IPS-11a (cell line): Measurements from ENCODE around the gene BPIFB3.
"Not testable (repeated sequence)": the region's sequence is repeated elsewhere in the genome, so short reads cannot be mapped to it uniquely, and the experiment has no call there.

Experiments
- H3K4me3 ChIP-seq: one replicate; pipeline ENCODE4 v1.5.1; 2013; ENCODE audit warnings: low read depth, low read length, control low read depth

The BPIFB3 gene

DNA sequence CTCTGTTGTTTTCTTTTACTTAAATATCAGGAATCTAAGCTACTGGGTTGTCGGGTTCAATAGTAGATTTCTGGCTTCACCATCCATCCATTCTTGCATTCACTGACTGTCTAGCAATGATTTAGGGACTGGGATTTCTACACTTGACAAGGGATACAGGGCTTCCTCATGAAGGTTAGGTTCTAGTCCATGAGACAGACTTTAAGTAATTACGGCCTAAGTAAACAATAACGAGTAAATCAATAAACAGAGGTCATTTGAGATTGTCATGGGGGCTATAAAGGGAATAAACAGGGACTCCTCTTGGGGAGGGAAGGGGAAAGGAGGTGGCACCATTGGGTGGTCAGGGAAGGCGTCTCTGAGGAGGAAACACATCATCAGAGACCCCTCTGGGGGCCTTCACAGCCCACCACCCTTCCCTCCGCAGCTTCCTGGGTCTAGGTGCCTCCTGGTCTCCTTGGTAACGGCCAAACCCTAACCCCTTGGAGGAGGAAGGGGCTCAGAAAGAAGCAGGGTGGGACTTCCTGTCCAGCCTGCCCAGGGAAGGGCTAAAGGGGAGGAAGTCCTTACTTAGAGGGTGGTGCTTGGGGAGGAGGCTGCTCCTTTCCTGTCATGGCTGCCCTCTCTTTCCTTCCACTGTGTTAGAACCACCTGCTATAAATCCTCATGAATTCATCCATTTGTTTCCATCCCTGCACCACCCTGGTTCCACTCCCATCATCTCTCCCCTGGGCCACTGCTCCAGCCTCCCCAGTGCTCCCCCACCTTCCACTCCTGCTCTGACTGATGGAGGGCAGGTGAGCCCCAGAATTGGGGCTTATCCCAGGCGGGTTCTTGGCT, 59.1 kb downstream of the BPIFB3 start:
- H3K4me3 ChIP-seq: no peak overlapping the region

DNA sequence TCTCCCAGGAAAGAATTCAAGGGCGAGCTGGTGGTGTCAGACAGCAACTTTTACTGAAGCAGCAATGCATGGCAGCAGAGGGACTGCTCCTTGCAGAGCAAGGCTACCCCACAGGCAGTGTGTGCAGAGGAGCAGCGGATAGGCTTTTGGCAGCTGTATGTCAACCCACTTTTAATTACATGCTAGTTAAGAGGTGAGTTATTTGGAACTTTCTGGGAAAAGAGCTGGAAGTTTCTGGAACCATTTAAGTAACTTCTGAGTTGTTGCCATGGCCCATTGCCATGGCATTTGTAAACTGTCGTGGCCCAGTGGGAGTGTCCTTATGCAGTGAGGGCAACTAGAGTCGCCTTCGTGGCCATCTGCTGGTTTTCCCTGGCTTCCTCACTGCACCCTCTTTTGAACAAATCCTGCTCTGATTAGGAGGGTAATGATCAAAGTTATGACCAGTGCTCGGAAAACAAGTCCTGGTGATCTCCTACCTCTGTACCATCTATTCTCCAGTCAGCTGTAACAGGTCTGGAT, 59.7 kb downstream of the BPIFB3 start:
- no peak overlapping the region for H3K4me3 ChIP-seq

DNA sequence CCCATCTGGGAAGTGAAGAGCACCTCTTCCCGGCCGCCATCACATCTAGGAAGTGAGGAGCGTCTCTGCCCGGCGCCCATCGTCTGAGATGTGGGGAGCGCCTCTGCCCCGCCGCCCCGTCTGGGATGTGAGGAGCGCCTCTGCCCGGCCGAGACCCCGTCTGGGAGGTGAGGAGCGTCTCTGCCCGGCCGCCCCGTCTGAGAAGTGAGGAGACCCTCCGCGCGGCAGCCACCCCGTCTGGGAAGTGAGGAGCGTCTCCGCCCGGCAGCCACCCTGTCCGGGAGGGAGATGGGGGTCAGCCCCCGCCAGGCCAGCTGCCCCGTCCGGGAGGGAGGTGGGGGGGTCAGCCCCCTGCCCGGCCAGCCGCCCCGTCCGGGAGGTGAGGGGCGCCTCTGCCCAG, 61.8 kb downstream of the BPIFB3 start:
- not testable (repeated sequence) for H3K4me3 ChIP-seq

DNA sequence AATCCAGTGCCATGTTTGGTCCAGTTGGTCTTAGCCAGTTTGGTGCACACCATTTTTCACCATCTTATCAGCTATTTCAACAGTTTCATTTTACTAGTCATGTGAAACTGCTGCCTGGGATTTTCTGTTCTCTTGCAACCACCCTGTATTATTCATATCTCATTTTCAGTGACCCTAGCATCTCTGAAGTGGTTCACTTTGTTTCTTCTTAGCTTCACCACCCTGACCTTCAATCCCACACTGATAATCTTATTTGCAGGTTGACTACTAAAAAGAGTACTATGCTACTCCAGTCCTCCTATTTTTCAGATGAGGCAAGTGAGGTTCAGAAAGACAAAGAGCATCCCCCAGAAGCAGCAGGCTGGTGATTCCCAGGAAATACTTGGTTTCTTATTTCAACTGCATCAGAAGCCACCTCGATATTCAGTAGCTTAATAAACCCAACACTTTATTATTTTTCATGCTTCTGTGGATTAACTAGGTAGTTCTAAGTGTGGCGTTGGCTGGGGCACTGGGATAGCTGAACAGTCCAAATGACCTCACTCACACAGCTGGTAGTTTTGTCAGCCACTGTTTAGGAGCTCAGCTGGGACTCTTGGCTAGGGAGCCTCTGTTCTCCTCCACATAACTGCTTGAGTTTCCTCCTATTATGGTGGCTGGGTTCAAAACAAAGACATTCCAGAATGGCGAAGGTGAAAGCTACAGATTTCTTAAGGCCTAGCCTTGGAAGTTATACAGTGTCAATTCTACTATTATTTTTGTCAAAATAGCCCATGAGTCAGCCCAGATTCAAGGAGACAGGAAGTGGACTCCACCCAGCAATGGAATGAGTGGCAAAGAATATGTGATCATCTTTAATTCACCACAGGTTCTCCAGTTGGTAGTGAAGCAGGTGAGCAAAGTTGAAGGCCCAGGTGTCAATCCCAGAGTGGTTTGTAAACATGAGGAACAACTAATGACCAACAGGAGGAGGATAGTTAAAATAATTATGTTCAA, 66.3 kb downstream of the BPIFB3 start:
- H3K4me3 ChIP-seq: no peak overlapping the region

DNA sequence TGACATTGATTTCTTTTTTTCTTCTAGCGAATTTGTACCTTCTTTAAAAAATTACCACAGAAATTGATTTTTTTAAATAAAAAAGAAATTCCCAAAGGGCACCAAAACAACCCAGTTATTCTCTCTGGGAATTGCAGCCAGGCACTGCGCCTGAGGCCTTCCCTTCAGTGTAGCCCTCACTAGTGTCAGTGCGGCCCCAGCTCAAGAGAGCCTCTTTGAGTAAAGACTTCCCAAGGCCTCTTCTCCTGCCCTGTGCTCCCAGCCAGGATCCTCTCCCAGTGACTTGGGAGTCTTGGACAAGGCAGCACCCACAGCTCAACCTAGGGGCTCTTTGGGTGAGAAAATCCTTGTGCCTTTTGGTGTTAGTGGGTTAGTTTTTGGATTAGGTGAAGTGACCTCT, 67.2 kb downstream of the BPIFB3 start:
- no peak overlapping the region for H3K4me3 ChIP-seq

DNA sequence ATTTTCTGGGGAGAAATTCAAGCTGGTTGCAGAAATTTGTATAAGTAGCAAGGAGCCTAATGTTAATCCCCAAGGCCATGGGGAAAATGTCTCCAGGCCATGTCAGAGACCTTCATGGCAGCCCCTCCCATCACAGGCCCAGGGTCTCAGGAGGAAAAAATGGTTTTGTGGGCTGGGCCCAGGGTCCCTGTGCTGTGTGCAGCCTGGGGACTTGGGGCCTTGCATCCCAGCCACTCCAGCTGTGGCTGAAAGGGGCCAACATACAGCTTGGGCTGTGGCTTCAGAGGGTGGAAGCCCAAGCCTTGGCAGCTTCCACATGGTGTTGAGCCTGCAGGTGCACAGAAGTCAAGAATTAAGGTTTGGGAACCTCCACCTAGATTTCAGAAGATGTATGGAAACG, 68.6 kb downstream of the BPIFB3 start:
- not testable (repeated sequence) for H3K4me3 ChIP-seq
